Spleen (tissue), 11 donors: ENCODE data around the gene CELA2B. TPM values are rescaled to one million over a fixed set of nuclear protein-coding genes. Genes with fewer than 3 reads are reported as not detected.
"Not testable (repeated sequence)": the region's sequence is repeated elsewhere in the genome, so short reads cannot be mapped to it uniquely, and the experiment has no call there.

ENCODE experiments used
- DNase-seq: peaks from one replicate; pipeline ENCODE4 v3.0.0-alpha.2; 2020
- H3K27ac ChIP-seq, 8 donors: fragments of 200-600 bp; sonication (generic) in 7 of 8; 1 replicate in 4 of 8; 2 replicates in 4 of 8; pipeline versions ENCODE4 v1.5.0 to v1.8.0; 2016 to 2021; ENCODE audit warnings: inconsistent platforms in 4 of 8, mild to moderate bottlenecking in 4 of 8, moderate library complexity in 1 of 8
- H3K27me3 ChIP-seq, 7 donors: fragments of 200-600 bp; sonication (generic) in 6 of 7; replicated peaks in 1 of 7; 1 replicate in 4 of 7; 2 replicates in 3 of 7; pipeline versions ENCODE4 v1.5.0 to v1.8.0; 2016 to 2021; ENCODE audit warnings: inconsistent platforms in 3 of 7, mild to moderate bottlenecking in 1 of 7
- H3K36me3 ChIP-seq, 6 donors: fragments of 200-600 bp; sonication (generic) in 5 of 6; 1 replicate in 4 of 6; 2 replicates in 2 of 6; pipeline versions ENCODE4 v1.5.0 to v1.8.0; 2016 to 2021; ENCODE audit warnings: inconsistent platforms in 2 of 6
- H3K4me1 ChIP-seq, 6 donors: fragments of 200-600 bp; sonication (generic) in 5 of 6; 1 replicate in 3 of 6; 2 replicates in 3 of 6; pipeline versions ENCODE4 v1.5.0 to v1.8.0; 2016 to 2021; ENCODE audit warnings: inconsistent platforms in 3 of 6
- H3K4me3 ChIP-seq, 8 donors: fragments of 200-600 bp; sonication (generic) in 7 of 8; 1 replicate in 4 of 8; 2 replicates in 4 of 8; pipeline versions ENCODE4 v1.5.0 to v1.8.0; 2016 to 2021; ENCODE audit warnings: inconsistent platforms in 4 of 8, mild to moderate bottlenecking in 4 of 8, moderate library complexity in 2 of 8
- H3K9me3 ChIP-seq, 8 donors: fragments of 200-600 bp; sonication (generic) in 7 of 8; 1 replicate in 4 of 8; 2 replicates in 4 of 8; pipeline versions ENCODE4 v1.5.0 to v1.8.0; 2016 to 2021; ENCODE audit warnings: inconsistent platforms in 4 of 8
- CTCF ChIP-seq, 11 experiments: fragments of 200-600 bp in 7 of 11; fragments of 450-650 bp in 4 of 11; sonication (generic) in 4 of 11; IDR thresholded peaks in 8 of 11; conservative IDR thresholded peaks in 3 of 11; 1 replicate in 7 of 11; 2 replicates in 4 of 11; pipeline versions ENCODE4 v1.4.0 to v1.8.0; 2016 to 2021; ENCODE audit warnings: antibody characterized with exemption in 11 of 11, inconsistent platforms in 4 of 11, mild to moderate bottlenecking in 1 of 11
- POLR2A ChIP-seq, 3 donors: fragments of 450-650 bp; IDR thresholded peaks; one replicate each; pipeline ENCODE4 v1.5.1; 2017; ENCODE audit warnings: antibody characterized with exemption in 3 of 3, mild to moderate bottlenecking in 1 of 3
- POLR2AphosphoS5 ChIP-seq, 3 donors: sonication (generic); formaldehyde crosslinking; IDR thresholded peaks; one replicate each; pipeline ENCODE4 v1.5.1; 2017; ENCODE audit warnings: antibody characterized with exemption in 3 of 3
- WGBS, 5 donors: extraction: QIAGEN DNeasy Blood & Tissue Kit in 3 of 5; methylation state at CpG; one replicate each; pipeline versions ENCODE4 v1.1.5 to v1.1.7; 2013 to 2018; 5-methylcytosine and 5-hydroxymethylcytosine counted together
- intact Hi-C: fragments of 100-400 bp; cut with DNase I; formaldehyde crosslinking; loops from one replicate; pipeline ENCODE4 v1.15.0; 2023; ENCODE audit warnings: low total_unique reads
- polyA plus RNA-seq, 3 donors: library from polyadenylated mRNA; stranded (reverse); fragments of 200-250 nt; gene quantifications; one replicate each; pipeline ENCODE4 v1.2.1, GENCODE V29; 2013
- total RNA-seq, 7 donors: library from RNA; depleted of rRNA in 3 of 7; stranded (reverse); fragments of >200 nt in 3 of 7; fragmentation: NEBNext Ultra II Directional in 4 of 7; extraction: Animal tissue kit (Norgen Biotek cat#: 25700) in 4 of 7; gene quantifications; one replicate each; pipeline versions ENCODE4 v1.1.0 to v1.2.1, GENCODE V29; 2016 to 2021
- donor health status: healthy with polysubstance abuse.
- donor health status: DM: no; HTN: no; CAD: no; lungs with moderate emphysema.
- donor health status: DM: no; HTN: no; CAD: no.
- donor health status: Bipolar disorder and iron deficiency.
- donor health status: healthy.
- donor health status: DM: no; HTN: no; CAD: no.
- donor health status: DM: yes; HTN: yes; CAD: no.

Gene CELA2B
- total and polyA plus RNA-seq, 10 donors = 0.14 TPM; not detected in 9

GRCh38 chr1:15519625-15520024 is 43.7 kb downstream of the CELA2B start:
- H3K27me3 ChIP-seq = no peaks in the 10 kb centered on the region
- no peak for DNase-seq
- intact Hi-C loops = loop anchor here (10.0 kb wide), 1 partner anchor 95 kb away; the partner anchor contains the start of gene DDI2
- WGBS, 5 donors = 92 to 98% (median 95%) methylated on average over 3 of the region's 3 CpGs
- peaks cover 6 to 36% (median 25%) of the 10 kb centered on the region in 6 donors for H3K4me1 ChIP-seq
- no peaks in the 10 kb centered on the region for H3K9me3 ChIP-seq
- no peak overlapping the region for H3K27ac ChIP-seq
- peaks cover 0 to 25% (median 2%) of the 10 kb centered on the region in 6 donors for H3K36me3 ChIP-seq
- TF ChIP-seq CTCF (IDR thresholded peaks at IDR 0.05 in 8 of 11, conservative IDR thresholded peaks at IDR 0.05 in 3 of 11) = no peak
- TF ChIP-seq POLR2AphosphoS5 (IDR thresholded peaks at IDR 0.05) = no peak
- no peak for TF ChIP-seq POLR2A (IDR thresholded peaks at IDR 0.05)
- H3K4me3 ChIP-seq = no peak overlapping the region

- not testable (repeated sequence) for H3K27ac ChIP-seq, H3K27me3 ChIP-seq, H3K4me3 ChIP-seq, H3K9me3 ChIP-seq
- H3K36me3 ChIP-seq = peaks cover 0 to 20% (median 2%) of the 10 kb centered on the region in 6 donors
- 86 to 91% (median 89%) methylated on average over 17 of the region's 17 CpGs for WGBS, 5 donors
- H3K4me1 ChIP-seq = peaks cover 13 to 38% (median 27%) of the 10 kb centered on the region in 6 donors
- intact Hi-C loops = loop anchor here (10.0 kb wide), 1 partner anchor 93 kb away; the partner anchor contains the start of gene DDI2
- DNase-seq = peak; percentile 64
Measured at GRCh38 chr1:15521206-15521906, 45.5 kb downstream of the CELA2B start.

- Histone ChIP-seq H3K36me3 (peaks cover 0 to 8% (median 0%) of the 10 kb centered on the region in 6 donors), H3K9me3 (no peaks in the 10 kb centered on the region), H3K4me3 (no peak overlapping the region), H3K27ac (no peak overlapping the region), H3K4me1 (peaks cover 16 to 44% (median 34%) of the 10 kb centered on the region in 6 donors), H3K27me3 (no peaks in the 10 kb centered on the region)
- intact Hi-C loops = loop anchor here (10.0 kb wide), 1 partner anchor 92 kb away; the partner anchor contains the start of gene DDI2
- WGBS, 5 donors = 88 to 96% (median 94%) methylated on average over 4 of the region's 4 CpGs
- no peak for DNase-seq
- TF ChIP-seq POLR2AphosphoS5 (IDR thresholded peaks at IDR 0.05) (no peak), POLR2A (IDR thresholded peaks at IDR 0.05) (no peak), CTCF (IDR thresholded peaks at IDR 0.05 in 8 of 11, conservative IDR thresholded peaks at IDR 0.05 in 3 of 11) (no peak)
Measured at GRCh38 chr1:15522551-15522950, 46.6 kb downstream of the CELA2B start.

GRCh38 chr1:15523104-15524020 is 47.5 kb downstream of the CELA2B start:
- DNase-seq = no peak
- peak overlapping the region; percentile 90 to 99 (median 96) for H3K27ac ChIP-seq
- no peaks in the 10 kb centered on the region for H3K9me3 ChIP-seq
- no peaks in the 10 kb centered on the region for H3K27me3 ChIP-seq
- intact Hi-C loops = loop anchor here (10.0 kb wide), 1 partner anchor 91 kb away; the partner anchor contains the start of gene DDI2
- peaks cover 19 to 52% (median 42%) of the 10 kb centered on the region in 6 donors for H3K4me1 ChIP-seq
- H3K4me3 ChIP-seq = peak overlapping the region; percentile 62 to 90 (median 72)
- H3K36me3 ChIP-seq = no peaks in the 10 kb centered on the region
- TF ChIP-seq POLR2AphosphoS5 (IDR thresholded peaks at IDR 0.05) (no peak), CTCF (IDR thresholded peaks at IDR 0.05 in 8 of 11, conservative IDR thresholded peaks at IDR 0.05 in 3 of 11) (no peak), POLR2A (IDR thresholded peaks at IDR 0.05) (no peak)
- 41 to 44% (median 43%) methylated on average over 18 of the region's 18 CpGs for WGBS, 5 donors
